IMR-90 (cell line): ENCODE results near the gene LHX1. TPM values are rescaled to one million over a fixed set of nuclear protein-coding genes. Genes with fewer than 3 reads are reported as not detected.

Source experiments
- ATAC-seq: fragments of 200-7000 bp; cut with Tn5 transposase; 2 replicates; pipeline ENCODE4 v1.9.1; 2020; ENCODE audit warnings: low read depth, mild to moderate bottlenecking, moderate library complexity
- BruUV-seq: library from RNA; stranded (reverse); fragments of 400-500 nt; replicated peaks from 2 replicates; lab custom pipeline; 2021; lab: Mats Ljungman, UMichigan
- CTCF ChIA-PET: fragments of 300-600 bp; formaldehyde crosslinking; extraction: SDS; loops from one replicate; lab custom pipeline; 2021; ENCODE audit warnings: antibody characterized with exemption; lab: Yijun Ruan, JAX
- POLR2A ChIA-PET: fragments of 300-600 bp; sonication (Branson Sonifier 250); formaldehyde crosslinking; loops from one replicate; lab custom pipeline; 2022; ENCODE audit warnings: antibody characterized with exemption; ENCODE audit not compliant: unreplicated experiment; lab: Charles Lee
- DNase-seq: peaks from one replicate; pipeline ENCODE4 v3.0.0; 2013
- H2AFZ ChIP-seq: replicated peaks from 2 replicates; pipeline ENCODE3; 2013; ENCODE audit warnings: low read length, mild to moderate bottlenecking; ENCODE audit not compliant: poor library complexity
- H2AK5ac ChIP-seq: 2 replicates; pipeline ENCODE4 v1.6.1; 2013; ENCODE audit warnings: low read depth, low read length, inconsistent platforms
- H2AK9ac ChIP-seq: replicated peaks from 2 replicates; pipeline ENCODE3; 2013; ENCODE audit warnings: mild to moderate bottlenecking, low read depth, low read length, moderate library complexity; ENCODE audit not compliant: poor library complexity
- H2BK120ac ChIP-seq: 2 replicates; pipeline ENCODE4 v1.6.1; 2013; ENCODE audit warnings: low read depth, low read length, inconsistent platforms
- H2BK15ac ChIP-seq: 3 replicates; pipeline ENCODE4 v1.6.1; 2013; ENCODE audit warnings: low read depth, low read length, inconsistent platforms
- H2BK20ac ChIP-seq: 2 replicates; pipeline ENCODE4 v1.6.1; 2013; ENCODE audit warnings: low read depth, mild to moderate bottlenecking, inconsistent platforms, low read length, moderate library complexity
- H2BK5ac ChIP-seq: 2 replicates; pipeline ENCODE4 v1.6.1; 2013; ENCODE audit warnings: mild to moderate bottlenecking, low read depth, low read length, inconsistent platforms; ENCODE audit not compliant: poor library complexity, severe bottlenecking
- H3K14ac ChIP-seq: replicated peaks from 2 replicates; pipeline ENCODE4 v1.6.1; 2013; ENCODE audit warnings: low read depth, low read length, inconsistent platforms
- H3K18ac ChIP-seq: 2 replicates; pipeline ENCODE4 v1.6.1; 2013; ENCODE audit warnings: low read depth, low read length, control low read depth
- H3K23ac ChIP-seq: 2 replicates; pipeline ENCODE4 v1.6.1; 2013; ENCODE audit warnings: low read depth, low read length, inconsistent platforms
- H3K27ac ChIP-seq: 2 replicates; pipeline ENCODE4 v1.5.1; 2013; ENCODE audit warnings: mild to moderate bottlenecking, control low read depth, low read length; ENCODE audit not compliant: insufficient read depth
- H3K27me3 ChIP-seq: 2 replicates; pipeline ENCODE4 v1.6.1; 2013; ENCODE audit warnings: low read length; ENCODE audit not compliant: control insufficient read depth, insufficient read depth
- H3K36me3 ChIP-seq: 2 replicates; pipeline ENCODE4 v1.6.1; 2013; ENCODE audit warnings: low read length, mixed read lengths; ENCODE audit not compliant: control insufficient read depth, insufficient read depth
- H3K4ac ChIP-seq: 2 replicates; pipeline ENCODE4 v1.6.1; 2013; ENCODE audit warnings: low read depth, low read length, inconsistent platforms
- H3K4me1 ChIP-seq: 2 replicates; pipeline ENCODE4 v1.6.1; 2013; ENCODE audit warnings: low read length, mixed read lengths; ENCODE audit not compliant: control insufficient read depth, insufficient read depth
- H3K4me2 ChIP-seq: 2 replicates; pipeline ENCODE4 v1.6.1; 2013; ENCODE audit warnings: low read depth, mild to moderate bottlenecking, control low read depth, low read length, moderate library complexity
- H3K4me3 ChIP-seq: 2 replicates; pipeline ENCODE4 v1.5.1; 2013; ENCODE audit warnings: low read depth, mild to moderate bottlenecking, control low read depth, low read length, moderate library complexity; ENCODE audit not compliant: insufficient read depth
- H3K56ac ChIP-seq: 2 replicates; pipeline ENCODE4 v1.6.1; 2013; ENCODE audit warnings: low read length, inconsistent platforms; ENCODE audit not compliant: insufficient read depth; ENCODE audit errors: extremely low read depth
- H3K79me1 ChIP-seq, 2 experiments: 2 replicates each; pipeline ENCODE4 v1.6.1; 2013; ENCODE audit warnings: low read length in 2 of 2, inconsistent platforms in 1 of 2, low read depth in 1 of 2
- H3K9ac ChIP-seq: 2 replicates; pipeline ENCODE4 v1.6.1; 2013; ENCODE audit warnings: low read depth, low read length, control low read depth
- H3K9me1 ChIP-seq: 2 replicates; pipeline ENCODE4 v1.6.1; 2013; ENCODE audit warnings: low read length, inconsistent platforms; ENCODE audit not compliant: insufficient read depth
- H3K9me3 ChIP-seq: 2 replicates; pipeline ENCODE4 v1.6.1; 2013; ENCODE audit warnings: low read length; ENCODE audit not compliant: control insufficient read depth, insufficient read depth
- H4K20me1 ChIP-seq: 2 replicates; pipeline ENCODE4 v1.6.1; 2013; ENCODE audit warnings: low read length, inconsistent platforms; ENCODE audit not compliant: insufficient read depth
- H4K5ac ChIP-seq: 2 replicates; pipeline ENCODE4 v1.6.1; 2013; ENCODE audit warnings: mild to moderate bottlenecking, low read depth, low read length, control low read depth
- H4K8ac ChIP-seq, 2 experiments: 2 replicates each; pipeline ENCODE4 v1.6.1; 2013; ENCODE audit warnings: low read depth in 2 of 2, low read length in 2 of 2, control low read depth in 1 of 2, inconsistent platforms in 1 of 2
- H4K91ac ChIP-seq: 2 replicates; pipeline ENCODE4 v1.6.1; 2013; ENCODE audit warnings: low read depth, low read length, inconsistent platforms; ENCODE audit not compliant: insufficient read depth
- BHLHE40 ChIP-seq: fragments of 150-350 bp; IDR thresholded peaks from 2 replicates; pipeline ENCODE4 v1.6.1; 2016; ENCODE audit warnings: mild to moderate bottlenecking, low read depth, low read length
- CEBPB ChIP-seq: IDR thresholded peaks from 2 replicates; pipeline ENCODE4 v1.6.1; 2012; ENCODE audit warnings: low read depth, low read length, improper control_type of control experiment
- CHD1 ChIP-seq: IDR thresholded peaks from 2 replicates; pipeline ENCODE4 v1.6.1; 2012; ENCODE audit warnings: low read depth, low read length, improper control_type of control experiment
- CTCF ChIP-seq: conservative IDR thresholded peaks from 2 replicates; pipeline ENCODE4 v1.5.1; 2012; ENCODE audit warnings: mild to moderate bottlenecking, low read depth, low read length, improper control_type of control experiment
- ELK1 ChIP-seq: fragments of 150-350 bp; IDR thresholded peaks from 2 replicates; pipeline ENCODE4 v1.6.1; 2016; ENCODE audit warnings: low read depth, mild to moderate bottlenecking, low read length, moderate library complexity, borderline replicate concordance
- FOS ChIP-seq: fragments of 150-350 bp; IDR thresholded peaks from 2 replicates; pipeline ENCODE4 v1.6.1; 2016; ENCODE audit warnings: low read depth, low read length
- MAFK ChIP-seq: IDR thresholded peaks from 2 replicates; pipeline ENCODE4 v1.6.1; 2012; ENCODE audit warnings: low read depth, low read length, improper control_type of control experiment
- MAZ ChIP-seq: IDR thresholded peaks from 2 replicates; pipeline ENCODE4 v1.6.1; 2012; ENCODE audit warnings: low read depth, mild to moderate bottlenecking, low read length, improper control_type of control experiment, moderate library complexity, borderline replicate concordance
- MXI1 ChIP-seq: IDR thresholded peaks from 2 replicates; pipeline ENCODE4 v1.6.1; 2012; ENCODE audit warnings: low read depth, mild to moderate bottlenecking, low read length, moderate library complexity, borderline replicate concordance
- NFE2L2 ChIP-seq: fragments of 150-350 bp; IDR thresholded peaks from 2 replicates; pipeline ENCODE4 v1.6.1; 2016; ENCODE audit warnings: low read depth, mild to moderate bottlenecking, low read length
- POLR2A ChIP-seq: IDR thresholded peaks from 2 replicates; pipeline ENCODE4 v1.6.1; 2012; ENCODE audit warnings: mild to moderate bottlenecking, low read depth, low read length
- RAD21 ChIP-seq: IDR thresholded peaks from 2 replicates; pipeline ENCODE4 v1.6.1; 2012; ENCODE audit warnings: low read length, improper control_type of control experiment
- RCOR1 ChIP-seq: IDR thresholded peaks from 2 replicates; pipeline ENCODE4 v1.6.1; 2012; ENCODE audit warnings: mild to moderate bottlenecking, low read length, improper control_type of control experiment; ENCODE audit not compliant: insufficient replicate concordance
- RFX5 ChIP-seq: IDR thresholded peaks from 2 replicates; pipeline ENCODE4 v1.8.0; 2012; ENCODE audit warnings: low read depth, mild to moderate bottlenecking, low read length, moderate library complexity
- SMC3 ChIP-seq: fragments of 150-350 bp; IDR thresholded peaks from 2 replicates; pipeline ENCODE4 v1.6.1; 2016; ENCODE audit warnings: low read depth, mild to moderate bottlenecking, antibody characterized with exemption, low read length, moderate library complexity
- USF2 ChIP-seq: fragments of 150-350 bp; IDR thresholded peaks from 2 replicates; pipeline ENCODE4 v1.6.1; 2017; ENCODE audit warnings: mild to moderate bottlenecking, antibody characterized with exemption, low read length, low read depth
- WGBS, 2 experiments: methylation state at CpG; one replicate each; pipeline versions ENCODE4 v1.1.5 to v1.1.7; 2013; ENCODE audit warnings: missing lambda C conversion rate in 2 of 2; ENCODE audit not compliant: insufficient read length in 1 of 2; ENCODE audit errors: extremely low coverage in 2 of 2; 5-methylcytosine and 5-hydroxymethylcytosine counted together
- dilution Hi-C: fragments of 300-500 bp; cut with HindIII; formaldehyde crosslinking; loops from one replicate; pipeline ENCODE4 v1.14.3; 2018; ENCODE audit warnings: low sequenced_read_pairs; ENCODE audit not compliant: unreplicated experiment
- in situ Hi-C: fragments of 300-500 bp; cut with MboI; formaldehyde crosslinking; loops from 3 replicates; pipeline ENCODE4 v1.14.3; 2019; ENCODE audit warnings: low sequenced_read_pairs, inconsistent platforms, mixed read lengths
- intact Hi-C: fragments of 100-400 bp; cut with micrococcal nuclease; formaldehyde crosslinking; loops from 2 replicates; pipeline ENCODE4 v1.10.0; 2022
- polyA plus RNA-seq, 3 experiments: library from polyadenylated mRNA; depleted of rRNA; stranded (reverse); fragments of >200 nt; gene quantifications; 2 replicates each; pipeline ENCODE4 v1.2.3, GENCODE V29; 2012; ENCODE audit warnings: low replicate concordance in 1 of 3
- total RNA-seq: library from RNA; depleted of rRNA; stranded (reverse); fragments of >200 nt; gene quantifications from 2 replicates; pipeline ENCODE4 v1.2.3, GENCODE V29; 2012

Gene LHX1
- total and polyA plus RNA-seq, 2 of the 4 experiments (the other 2 are of a cell fraction), result not detected

- H3K27me3 ChIP-seq, result peaks cover 22% of the 10 kb centered on the region
- H3K4me1 ChIP-seq, result no peaks in the 10 kb centered on the region
- no peaks in the 10 kb centered on the region for H3K36me3 ChIP-seq
- ChIA-PET CTCF (no interaction called here), POLR2A (no interaction called here)
- H2AK5ac ChIP-seq, result no peak overlapping the region
- H2AFZ ChIP-seq, result no peak overlapping the region
- no peak overlapping the region for H3K9ac ChIP-seq
- H3K56ac ChIP-seq, result no peak overlapping the region
- no peak overlapping the region for H2BK5ac ChIP-seq
- no peak overlapping the region for H2BK120ac ChIP-seq
- DNase-seq (no peak), ATAC-seq (no peak)
- H3K27ac ChIP-seq, result no peak overlapping the region
- H3K9me1 ChIP-seq, result no peaks in the 10 kb centered on the region
- dilution Hi-C loops, result no loop called here
- in situ Hi-C loops, result no loop called here
- H2BK20ac ChIP-seq, result no peak overlapping the region
- WGBS, 2 experiments, result no CpG with 5 or more reads among the region's 3 CpGs
- no peak overlapping the region for H4K8ac ChIP-seq
- H2BK15ac ChIP-seq, result no peak overlapping the region
- H4K20me1 ChIP-seq, result no peaks in the 10 kb centered on the region
- BruUV-seq, result no TSS peak
- no peak for TF ChIP-seq RAD21
- no peak for TF ChIP-seq RCOR1
- TF ChIP-seq BHLHE40, result no peak
- TF ChIP-seq CTCF, result no peak
- no peak for TF ChIP-seq USF2
- TF ChIP-seq RFX5, result no peak
- TF ChIP-seq NFE2L2, result no peak
- TF ChIP-seq FOS, result no peak
- TF ChIP-seq MXI1, result no peak
- no peak for TF ChIP-seq POLR2A
- no peak for TF ChIP-seq SMC3
- TF ChIP-seq CHD1, result no peak
- TF ChIP-seq MAFK, result no peak
- TF ChIP-seq ELK1, result no peak
- TF ChIP-seq CEBPB, result no peak
- TF ChIP-seq MAZ, result no peak
- no peaks in the 10 kb centered on the region for H3K9me3 ChIP-seq
- no peak overlapping the region for H3K4me3 ChIP-seq
- H3K14ac ChIP-seq, result no peak overlapping the region
- no peaks in the 10 kb centered on the region for H3K79me1 ChIP-seq
- no peak overlapping the region for H3K18ac ChIP-seq
- H4K91ac ChIP-seq, result no peak overlapping the region
- H3K4me2 ChIP-seq, result no peak overlapping the region
- no peak overlapping the region for H3K4ac ChIP-seq
- intact Hi-C loops, result no loop called here
- no peak overlapping the region for H4K5ac ChIP-seq
- no peak overlapping the region for H2AK9ac ChIP-seq
- H3K23ac ChIP-seq, result no peak overlapping the region
Measured at GRCh38 chr17:36911001-36911400, 26.3 kb upstream of the LHX1 start.
